ENCODE data around the gene NKAIN2.
"Not testable (repeated sequence)": the region's sequence is repeated elsewhere in the genome, so short reads cannot be mapped to it uniquely, and the experiment has no call there.

Gene NKAIN2

GRCh38 chr6:123896869-123897268 lies 93.2 kb downstream of the NKAIN2 start:
- H3K9ac ChIP-seq (ENCODE audit: low read depth, low read length) = no peak overlapping the region
- H3K4me3 ChIP-seq (ENCODE audit: low read length) = no peak overlapping the region
- H3K4me1 ChIP-seq (ENCODE audit: insufficient read depth, low read length) = no peaks in the 10 kb centered on the region

GRCh38 chr6:123897965-123898364 lies 94.3 kb downstream of the NKAIN2 start:
- Histone ChIP-seq H3K36me3 (ENCODE audit: insufficient read depth, low read depth, low read length) (no peaks in the 10 kb centered on the region), H3K27me3 (ENCODE audit: insufficient read depth, low read length) (no peaks in the 10 kb centered on the region), H3K27ac (ENCODE audit: low read length) (no peak overlapping the region), H3K4me1 (ENCODE audit: insufficient read depth, low read length) (no peaks in the 10 kb centered on the region), H3K9ac (ENCODE audit: low read depth, low read length) (no peak overlapping the region), H3K9me3 (ENCODE audit: insufficient read depth, low read depth, low read length) (no peaks in the 10 kb centered on the region), H3K4me3 (ENCODE audit: low read length) (no peak overlapping the region)

More at GRCh38 chr6:123896869-123897268, 93.2 kb downstream of the NKAIN2 start:
- Histone ChIP-seq H3K27me3 (ENCODE audit: insufficient read depth, low read length) (no peaks in the 10 kb centered on the region), H3K9me3 (ENCODE audit: insufficient read depth, low read depth, low read length) (no peaks in the 10 kb centered on the region), H3K36me3 (ENCODE audit: insufficient read depth, low read depth, low read length) (no peaks in the 10 kb centered on the region), H3K27ac (ENCODE audit: low read length) (no peak overlapping the region)

GRCh38 chr6:123898665-123899064 lies 95.0 kb downstream of the NKAIN2 start:
- H3K4me3 ChIP-seq (ENCODE audit: low read length) = no peak overlapping the region
- no peaks in the 10 kb centered on the region for H3K4me1 ChIP-seq (ENCODE audit: insufficient read depth, low read length)
- no peaks in the 10 kb centered on the region for H3K9me3 ChIP-seq (ENCODE audit: insufficient read depth, low read depth, low read length)
- H3K27ac ChIP-seq (ENCODE audit: low read length) = no peak overlapping the region
- H3K27me3 ChIP-seq (ENCODE audit: insufficient read depth, low read length) = no peaks in the 10 kb centered on the region
- no peak overlapping the region for H3K9ac ChIP-seq (ENCODE audit: low read depth, low read length)
- H3K36me3 ChIP-seq (ENCODE audit: insufficient read depth, low read depth, low read length) = no peaks in the 10 kb centered on the region

GRCh38 chr6:123899745-123900144 lies 96.1 kb downstream of the NKAIN2 start:
- Histone ChIP-seq H3K36me3 (ENCODE audit: insufficient read depth, low read depth, low read length) (no peaks in the 10 kb centered on the region), H3K4me1 (ENCODE audit: insufficient read depth, low read length) (no peaks in the 10 kb centered on the region), H3K9me3 (ENCODE audit: insufficient read depth, low read depth, low read length) (no peaks in the 10 kb centered on the region), H3K4me3 (ENCODE audit: low read length) (no peak overlapping the region), H3K27me3 (ENCODE audit: insufficient read depth, low read length) (no peaks in the 10 kb centered on the region), H3K9ac (ENCODE audit: low read depth, low read length) (no peak overlapping the region), H3K27ac (ENCODE audit: low read length) (no peak overlapping the region)

GRCh38 chr6:123901436-123901835 lies 97.8 kb downstream of the NKAIN2 start:
- Histone ChIP-seq H3K36me3 (ENCODE audit: insufficient read depth, low read depth, low read length) (no peaks in the 10 kb centered on the region), H3K9me3 (ENCODE audit: insufficient read depth, low read depth, low read length) (no peaks in the 10 kb centered on the region), H3K27me3 (ENCODE audit: insufficient read depth, low read length) (no peaks in the 10 kb centered on the region), H3K4me3 (ENCODE audit: low read length) (no peak overlapping the region), H3K9ac (ENCODE audit: low read depth, low read length) (no peak overlapping the region), H3K4me1 (ENCODE audit: insufficient read depth, low read length) (no peaks in the 10 kb centered on the region), H3K27ac (ENCODE audit: low read length) (no peak overlapping the region)

GRCh38 chr6:123902738-123903313 lies 99.2 kb downstream of the NKAIN2 start:
- Histone ChIP-seq H3K9ac (ENCODE audit: low read depth, low read length) (no peak overlapping the region), H3K27ac (ENCODE audit: low read length) (no peak overlapping the region), H3K27me3 (ENCODE audit: insufficient read depth, low read length) (no peaks in the 10 kb centered on the region), H3K36me3 (ENCODE audit: insufficient read depth, low read depth, low read length) (no peaks in the 10 kb centered on the region), H3K4me3 (ENCODE audit: low read length) (no peak overlapping the region), H3K4me1 (ENCODE audit: insufficient read depth, low read length) (no peaks in the 10 kb centered on the region), H3K9me3 (ENCODE audit: insufficient read depth, low read depth, low read length) (no peaks in the 10 kb centered on the region)

GRCh38 chr6:123904228-123904627 lies 100.6 kb downstream of the NKAIN2 start:
- Histone ChIP-seq H3K27ac (ENCODE audit: low read length) (no peak overlapping the region), H3K36me3 (ENCODE audit: insufficient read depth, low read depth, low read length) (no peaks in the 10 kb centered on the region), H3K4me3 (ENCODE audit: low read length) (no peak overlapping the region), H3K9me3 (ENCODE audit: insufficient read depth, low read depth, low read length) (no peaks in the 10 kb centered on the region), H3K27me3 (ENCODE audit: insufficient read depth, low read length) (no peaks in the 10 kb centered on the region), H3K4me1 (ENCODE audit: insufficient read depth, low read length) (no peaks in the 10 kb centered on the region), H3K9ac (ENCODE audit: low read depth, low read length) (no peak overlapping the region)

- Histone ChIP-seq H3K36me3 (ENCODE audit: insufficient read depth, low read depth, low read length) (no peaks in the 10 kb centered on the region), H3K27ac (ENCODE audit: low read length) (no peak overlapping the region), H3K9me3 (ENCODE audit: insufficient read depth, low read depth, low read length) (no peaks in the 10 kb centered on the region), H3K4me3 (ENCODE audit: low read length) (no peak overlapping the region), H3K4me1 (ENCODE audit: insufficient read depth, low read length) (no peaks in the 10 kb centered on the region), H3K27me3 (ENCODE audit: insufficient read depth, low read length) (no peaks in the 10 kb centered on the region), H3K9ac (ENCODE audit: low read depth, low read length) (no peak overlapping the region)
These were observed 105.1 kb downstream of the NKAIN2 start for GRCh38 chr6:123908797-123909196.

- Histone ChIP-seq H3K4me3 (ENCODE audit: low read length) (no peak overlapping the region), H3K27me3 (ENCODE audit: insufficient read depth, low read length) (0 out of 2 replicates have a peak, but pooled peaks cover 9% of the 10 kb centered on the region), H3K9ac (ENCODE audit: low read depth, low read length) (no peak overlapping the region), H3K9me3 (ENCODE audit: insufficient read depth, low read depth, low read length) (no peaks in the 10 kb centered on the region), H3K36me3 (ENCODE audit: insufficient read depth, low read depth, low read length) (no peaks in the 10 kb centered on the region), H3K4me1 (ENCODE audit: insufficient read depth, low read length) (no peaks in the 10 kb centered on the region), H3K27ac (ENCODE audit: low read length) (no peak overlapping the region)
These were observed 106.3 kb downstream of the NKAIN2 start for GRCh38 chr6:123909989-123910388.

GRCh38 chr6:123913863-123914262 lies 110.2 kb downstream of the NKAIN2 start:
- no peaks in the 10 kb centered on the region for H3K9me3 ChIP-seq (ENCODE audit: insufficient read depth, low read depth, low read length)
- no peaks in the 10 kb centered on the region for H3K4me1 ChIP-seq (ENCODE audit: insufficient read depth, low read length)
- no peaks in the 10 kb centered on the region for H3K36me3 ChIP-seq (ENCODE audit: insufficient read depth, low read depth, low read length)
- no peak overlapping the region for H3K9ac ChIP-seq (ENCODE audit: low read depth, low read length)
- no peak overlapping the region for H3K27ac ChIP-seq (ENCODE audit: low read length)
- 0 out of 2 replicates have a peak, but pooled peaks cover 9% of the 10 kb centered on the region for H3K27me3 ChIP-seq (ENCODE audit: insufficient read depth, low read length)
- H3K4me3 ChIP-seq (ENCODE audit: low read length) = no peak overlapping the region

GRCh38 chr6:123923379-123923778 lies 119.7 kb downstream of the NKAIN2 start:
- not testable (repeated sequence) for H3K4me1 ChIP-seq (ENCODE audit: insufficient read depth, low read length); H3K36me3 ChIP-seq (ENCODE audit: insufficient read depth, low read depth, low read length); H3K27ac ChIP-seq (ENCODE audit: low read length); H3K9me3 ChIP-seq (ENCODE audit: insufficient read depth, low read depth, low read length); H3K27me3 ChIP-seq (ENCODE audit: insufficient read depth, low read length); H3K4me3 ChIP-seq (ENCODE audit: low read length); H3K9ac ChIP-seq (ENCODE audit: low read depth, low read length)

GRCh38 chr6:123925350-123925749 lies 121.7 kb downstream of the NKAIN2 start:
- no peak overlapping the region for H3K9ac ChIP-seq (ENCODE audit: low read depth, low read length)
- H3K4me1 ChIP-seq (ENCODE audit: insufficient read depth, low read length) = no peaks in the 10 kb centered on the region
- H3K36me3 ChIP-seq (ENCODE audit: insufficient read depth, low read depth, low read length) = no peaks in the 10 kb centered on the region
- H3K27ac ChIP-seq (ENCODE audit: low read length) = no peak overlapping the region
- no peaks in the 10 kb centered on the region for H3K27me3 ChIP-seq (ENCODE audit: insufficient read depth, low read length)
- no peak overlapping the region for H3K4me3 ChIP-seq (ENCODE audit: low read length)
- H3K9me3 ChIP-seq (ENCODE audit: insufficient read depth, low read depth, low read length) = no peaks in the 10 kb centered on the region
